ENCODE results near the gene MYRIP.

- no peak for TF ChIP-seq CTCF (IDR thresholded peaks at IDR 0.05)
- TF ChIP-seq POLR2A (IDR thresholded peaks at IDR 0.05), result no peak
Measured at GRCh38 chr3:40294434-40294833, 485.0 kb downstream of the MYRIP start.
